Measurements from ENCODE around the gene DPM2.

DNA sequence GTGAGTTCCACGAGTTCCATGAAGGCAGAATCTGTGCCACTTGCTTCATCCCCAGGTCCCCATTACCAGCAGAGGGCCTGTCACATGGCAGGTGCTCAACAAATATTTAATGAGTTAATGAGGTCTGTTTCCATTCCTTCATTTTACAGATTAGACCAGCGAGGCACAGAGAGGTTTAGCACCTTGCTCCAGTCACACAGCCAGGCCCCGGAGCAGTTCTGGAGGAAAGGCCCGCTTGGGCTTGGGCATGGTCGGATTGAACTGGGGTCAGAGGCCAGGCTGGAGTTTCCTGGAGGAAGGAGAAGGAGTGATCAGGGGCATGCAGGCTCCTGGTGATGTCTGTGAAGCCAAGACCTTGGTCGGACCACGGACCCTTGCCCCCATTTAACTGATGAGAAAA is 16.9 kb downstream of the DPM2 start:
- TF ChIP-seq, protein P1, sequence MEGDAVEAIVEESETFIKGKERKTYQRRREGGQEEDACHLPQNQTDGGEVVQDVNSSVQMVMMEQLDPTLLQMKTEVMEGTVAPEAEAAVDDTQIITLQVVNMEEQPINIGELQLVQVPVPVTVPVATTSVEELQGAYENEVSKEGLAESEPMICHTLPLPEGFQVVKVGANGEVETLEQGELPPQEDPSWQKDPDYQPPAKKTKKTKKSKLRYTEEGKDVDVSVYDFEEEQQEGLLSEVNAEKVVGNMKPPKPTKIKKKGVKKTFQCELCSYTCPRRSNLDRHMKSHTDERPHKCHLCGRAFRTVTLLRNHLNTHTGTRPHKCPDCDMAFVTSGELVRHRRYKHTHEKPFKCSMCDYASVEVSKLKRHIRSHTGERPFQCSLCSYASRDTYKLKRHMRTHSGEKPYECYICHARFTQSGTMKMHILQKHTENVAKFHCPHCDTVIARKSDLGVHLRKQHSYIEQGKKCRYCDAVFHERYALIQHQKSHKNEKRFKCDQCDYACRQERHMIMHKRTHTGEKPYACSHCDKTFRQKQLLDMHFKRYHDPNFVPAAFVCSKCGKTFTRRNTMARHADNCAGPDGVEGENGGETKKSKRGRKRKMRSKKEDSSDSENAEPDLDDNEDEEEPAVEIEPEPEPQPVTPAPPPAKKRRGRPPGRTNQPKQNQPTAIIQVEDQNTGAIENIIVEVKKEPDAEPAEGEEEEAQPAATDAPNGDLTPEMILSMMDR (conservative IDR thresholded peaks at IDR 0.05; ENCODE audit: low read depth in 2 of 2), result no peak
- no peak for TF ChIP-seq POLR2AphosphoS5 (IDR thresholded peaks at IDR 0.05; ENCODE audit: low read depth)
- no peak for TF ChIP-seq EZH2phosphoT487 (IDR thresholded peaks at IDR 0.05; ENCODE audit: unreplicated experiment)
- TF ChIP-seq REST (IDR thresholded peaks at IDR 0.05; ENCODE audit: unreplicated experiment), result no peak
- no peak for TF ChIP-seq CREB1 (CRISPR knock-in tag; IDR thresholded peaks at IDR 0.05; ENCODE audit: low read depth)
- no peak for TF ChIP-seq JUNB (IDR thresholded peaks at IDR 0.05; ENCODE audit: unreplicated experiment)
- TF ChIP-seq NANOG (IDR thresholded peaks at IDR 0.05; ENCODE audit: borderline replicate concordance), result no peak
